Measurements from ENCODE around the gene TTC8. TPM values are rescaled to one million over a fixed set of nuclear protein-coding genes. Genes with fewer than 3 reads are reported as not detected.

The TTC8 gene
- total RNA-seq, 1 experiment from 2014 or later, result 26.6 TPM

DNA sequence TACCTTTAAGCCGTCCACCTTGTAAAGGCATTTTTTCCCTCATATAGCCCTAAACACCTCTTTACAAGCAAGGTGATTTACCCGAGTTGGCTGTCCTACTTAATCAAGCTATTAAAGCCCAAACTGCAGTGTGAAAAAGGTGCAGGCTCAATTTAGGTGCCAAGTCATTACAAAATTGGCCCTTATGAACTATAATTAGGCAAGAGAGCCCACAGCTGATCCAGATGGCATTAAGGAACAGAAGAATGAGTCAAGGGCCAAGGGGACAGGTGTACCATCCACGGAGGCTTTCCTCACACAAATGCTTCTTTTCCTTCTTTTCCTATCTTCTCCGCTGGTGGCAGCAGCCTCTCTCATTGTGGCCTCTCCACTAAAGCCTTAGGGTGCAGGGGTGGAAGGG is 90.5 kb downstream of the TTC8 start:
- no TSS peak for BruUV-seq (replicated peaks)
- Histone ChIP-seq H3K27me3 (replicated peaks; ENCODE audit: insufficient read depth, low read depth, low read length, poor library complexity) (no peaks in the 10 kb centered on the region), H3K36me3 (ENCODE audit: insufficient read depth, low read length, poor library complexity, severe bottlenecking) (no peaks in the 10 kb centered on the region), H3K4me3 (ENCODE audit: low read depth, low read length, poor library complexity, severe bottlenecking) (no peak overlapping the region), H3K9me3 (ENCODE audit: low read depth, low read length, poor library complexity, severe bottlenecking) (no peaks in the 10 kb centered on the region), H3K27ac (ENCODE audit: low read depth, low read length, poor library complexity, severe bottlenecking) (no peak overlapping the region), H3K4me1 (ENCODE audit: insufficient read depth, low read length, poor library complexity, severe bottlenecking) (no peaks in the 10 kb centered on the region)
- no peak for TF ChIP-seq EZH2 (IDR thresholded peaks at IDR 0.05; ENCODE audit: borderline replicate concordance, low read depth, low read length, poor library complexity, severe bottlenecking)
- TF ChIP-seq, protein P1, sequence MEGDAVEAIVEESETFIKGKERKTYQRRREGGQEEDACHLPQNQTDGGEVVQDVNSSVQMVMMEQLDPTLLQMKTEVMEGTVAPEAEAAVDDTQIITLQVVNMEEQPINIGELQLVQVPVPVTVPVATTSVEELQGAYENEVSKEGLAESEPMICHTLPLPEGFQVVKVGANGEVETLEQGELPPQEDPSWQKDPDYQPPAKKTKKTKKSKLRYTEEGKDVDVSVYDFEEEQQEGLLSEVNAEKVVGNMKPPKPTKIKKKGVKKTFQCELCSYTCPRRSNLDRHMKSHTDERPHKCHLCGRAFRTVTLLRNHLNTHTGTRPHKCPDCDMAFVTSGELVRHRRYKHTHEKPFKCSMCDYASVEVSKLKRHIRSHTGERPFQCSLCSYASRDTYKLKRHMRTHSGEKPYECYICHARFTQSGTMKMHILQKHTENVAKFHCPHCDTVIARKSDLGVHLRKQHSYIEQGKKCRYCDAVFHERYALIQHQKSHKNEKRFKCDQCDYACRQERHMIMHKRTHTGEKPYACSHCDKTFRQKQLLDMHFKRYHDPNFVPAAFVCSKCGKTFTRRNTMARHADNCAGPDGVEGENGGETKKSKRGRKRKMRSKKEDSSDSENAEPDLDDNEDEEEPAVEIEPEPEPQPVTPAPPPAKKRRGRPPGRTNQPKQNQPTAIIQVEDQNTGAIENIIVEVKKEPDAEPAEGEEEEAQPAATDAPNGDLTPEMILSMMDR (conservative IDR thresholded peaks at IDR 0.05; ENCODE audit: low read depth, low read length), result no peak
- intact Hi-C loops (cut with micrococcal nuclease; ENCODE audit: unreplicated experiment), result no loop called here
- ChIA-PET CTCF (no interaction called here), POLR2A (ENCODE audit: low non-redundant PET) (no interaction called here)
- DNase-seq (ENCODE audit: low spot score), result no peak

DNA sequence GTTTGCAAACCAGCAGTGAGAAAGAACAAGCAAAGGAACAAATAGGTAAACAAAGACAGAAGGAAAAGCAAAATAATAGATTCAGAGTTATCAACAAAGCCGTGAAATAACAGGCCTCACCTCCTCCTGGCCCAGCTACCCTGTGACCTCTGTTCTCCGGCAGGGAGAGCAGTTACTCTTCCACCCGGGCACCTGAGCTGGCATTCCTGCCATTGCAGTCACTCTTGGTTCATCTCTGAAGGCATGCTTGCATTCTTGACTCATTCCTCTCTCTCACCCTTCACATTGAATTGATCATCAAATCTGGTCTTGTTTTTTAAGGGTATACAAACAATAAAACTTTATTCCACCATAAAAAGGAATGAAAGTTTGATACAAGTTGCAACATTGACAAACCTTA is 95.1 kb downstream of the TTC8 start:
- DNase-seq (ENCODE audit: low spot score), result no peak
- H3K4me3 ChIP-seq (ENCODE audit: low read depth, low read length, poor library complexity, severe bottlenecking), result no peak overlapping the region
- H3K27ac ChIP-seq (ENCODE audit: low read depth, low read length, poor library complexity, severe bottlenecking), result no peak overlapping the region
- H3K9me3 ChIP-seq (ENCODE audit: low read depth, low read length, poor library complexity, severe bottlenecking), result peaks cover 3% of the 10 kb centered on the region
- no peaks in the 10 kb centered on the region for H3K4me1 ChIP-seq (ENCODE audit: insufficient read depth, low read length, poor library complexity, severe bottlenecking)
- ChIA-PET POLR2A (ENCODE audit: low non-redundant PET) (no interaction called here), CTCF (no interaction called here)
- no peak for TF ChIP-seq EZH2 (IDR thresholded peaks at IDR 0.05; ENCODE audit: borderline replicate concordance, low read depth, low read length, poor library complexity, severe bottlenecking)
- TF ChIP-seq, protein P1 (conservative IDR thresholded peaks at IDR 0.05; ENCODE audit: low read depth, low read length), result no peak
- H3K36me3 ChIP-seq (ENCODE audit: insufficient read depth, low read length, poor library complexity, severe bottlenecking), result no peaks in the 10 kb centered on the region
- no TSS peak for BruUV-seq (replicated peaks)
- intact Hi-C loops (cut with micrococcal nuclease; ENCODE audit: unreplicated experiment), result no loop called here
- no peaks in the 10 kb centered on the region for H3K27me3 ChIP-seq (replicated peaks; ENCODE audit: insufficient read depth, low read depth, low read length, poor library complexity)

Other genes starting within 250 kb of the TTC8 start
- gene EML5, start 31.7 kb upstream of the TTC8 start, total RNA-seq (2021), result 0.32 and 0.63 TPM in 2 replicates

Data from A673 (cell line).